IMR-90 (cell line): Measurements from ENCODE around the gene VDAC1.

Source experiments
- CTCF ChIP-seq: conservative IDR thresholded peaks from 2 replicates; pipeline ENCODE4 v1.5.1; 2012; ENCODE audit warnings: mild to moderate bottlenecking, low read depth, low read length, improper control_type of control experiment
- ELK1 ChIP-seq: fragments of 150-350 bp; IDR thresholded peaks from 2 replicates; pipeline ENCODE4 v1.6.1; 2016; ENCODE audit warnings: low read depth, mild to moderate bottlenecking, low read length, moderate library complexity, borderline replicate concordance
- FOS ChIP-seq: fragments of 150-350 bp; IDR thresholded peaks from 2 replicates; pipeline ENCODE4 v1.6.1; 2016; ENCODE audit warnings: low read depth, low read length
- POLR2A ChIP-seq: IDR thresholded peaks from 2 replicates; pipeline ENCODE4 v1.6.1; 2012; ENCODE audit warnings: mild to moderate bottlenecking, low read depth, low read length
- RAD21 ChIP-seq: IDR thresholded peaks from 2 replicates; pipeline ENCODE4 v1.6.1; 2012; ENCODE audit warnings: low read length, improper control_type of control experiment
- SMC3 ChIP-seq: fragments of 150-350 bp; IDR thresholded peaks from 2 replicates; pipeline ENCODE4 v1.6.1; 2016; ENCODE audit warnings: low read depth, mild to moderate bottlenecking, antibody characterized with exemption, low read length, moderate library complexity
- TF ChIP-seq, protein P1 (sequence below): fragments of 150-350 bp; IDR thresholded peaks from 2 replicates; pipeline ENCODE4 v1.6.1; 2017; ENCODE audit warnings: mild to moderate bottlenecking, antibody characterized with exemption, low read length, low read depth

DNA sequence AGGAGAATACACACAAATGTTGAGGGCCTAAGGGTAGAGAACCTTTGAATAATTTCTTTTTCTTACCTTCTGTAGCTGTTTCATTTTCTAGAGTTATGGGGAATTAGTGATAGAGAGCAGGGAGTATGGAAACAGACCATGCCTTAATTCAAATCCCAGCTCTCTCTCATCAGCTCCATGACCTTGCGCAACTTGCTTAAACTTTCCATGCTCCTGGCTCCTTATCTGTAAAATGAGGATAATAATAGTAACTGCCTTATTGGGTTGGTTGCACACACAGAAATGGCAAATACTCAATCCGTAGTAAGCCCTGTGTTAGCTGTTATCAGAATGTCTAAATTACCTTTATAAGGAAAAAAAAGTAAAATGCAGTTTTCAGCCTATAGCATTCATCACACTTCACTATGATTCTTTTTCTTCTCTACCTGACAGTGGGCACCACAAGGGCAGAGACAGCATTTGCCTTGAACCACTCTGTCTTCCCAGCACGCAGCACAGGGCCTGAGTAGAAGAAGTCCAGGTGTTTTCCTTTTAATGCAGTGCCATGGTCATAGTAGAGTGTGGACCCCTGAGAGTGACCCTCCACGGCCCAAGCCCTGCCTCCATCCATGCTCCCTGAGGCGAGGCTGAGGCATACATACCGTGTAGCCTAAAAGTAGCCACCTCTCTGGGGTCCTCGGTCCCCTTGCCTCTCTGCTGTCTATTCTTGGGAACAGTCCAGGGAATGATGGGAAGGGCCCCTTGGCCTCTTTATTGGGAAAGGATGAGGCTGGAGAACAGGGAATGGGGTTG is 53.8 kb downstream of the VDAC1 start:
- TF ChIP-seq CTCF = no peak
- no peak for TF ChIP-seq FOS
- no peak for TF ChIP-seq RAD21
- no peak for TF ChIP-seq POLR2A
- TF ChIP-seq, protein P1, sequence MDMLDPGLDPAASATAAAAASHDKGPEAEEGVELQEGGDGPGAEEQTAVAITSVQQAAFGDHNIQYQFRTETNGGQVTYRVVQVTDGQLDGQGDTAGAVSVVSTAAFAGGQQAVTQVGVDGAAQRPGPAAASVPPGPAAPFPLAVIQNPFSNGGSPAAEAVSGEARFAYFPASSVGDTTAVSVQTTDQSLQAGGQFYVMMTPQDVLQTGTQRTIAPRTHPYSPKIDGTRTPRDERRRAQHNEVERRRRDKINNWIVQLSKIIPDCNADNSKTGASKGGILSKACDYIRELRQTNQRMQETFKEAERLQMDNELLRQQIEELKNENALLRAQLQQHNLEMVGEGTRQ = no peak
- no peak for TF ChIP-seq ELK1
- no peak for TF ChIP-seq SMC3
